Tibial artery (tissue), 4 donors: ENCODE results near the gene AZGP1.
"Not testable (repeated sequence)": the region's sequence is repeated elsewhere in the genome, so short reads cannot be mapped to it uniquely, and the experiment has no call there.

Source experiments
- DNase-seq, 2 donors: peaks; one replicate each; pipeline ENCODE4 v3.0.0-alpha.2; 2019
- H3K27ac ChIP-seq, 2 donors: fragments of 200-600 bp; sonication (generic) in 1 of 2; 1 replicate in 1 of 2; 2 replicates in 1 of 2; pipeline ENCODE4 v1.5.1; 2018 to 2019; ENCODE audit warnings: mild to moderate bottlenecking in 1 of 2
- H3K27me3 ChIP-seq, 2 donors: fragments of 200-600 bp; sonication (generic) in 1 of 2; one replicate each; pipeline versions ENCODE4 v1.5.1 to v1.6.0; 2016 to 2019
- H3K36me3 ChIP-seq, 3 donors: fragments of 200-600 bp; sonication (generic) in 2 of 3; one replicate each; pipeline ENCODE4 v1.5.1; 2016 to 2019; ENCODE audit warnings: mild to moderate bottlenecking in 2 of 3
- H3K4me1 ChIP-seq, 4 donors: fragments of 200-600 bp; sonication (generic) in 2 of 4; 1 replicate in 3 of 4; 2 replicates in 1 of 4; pipeline ENCODE4 v1.5.1; 2016 to 2019
- H3K4me3 ChIP-seq, 2 donors: fragments of 200-600 bp; sonication (generic) in 1 of 2; 1 replicate in 1 of 2; 2 replicates in 1 of 2; pipeline ENCODE4 v1.5.1; 2018 to 2019; ENCODE audit warnings: mild to moderate bottlenecking in 2 of 2
- H3K9me3 ChIP-seq, 3 donors: fragments of 200-600 bp; sonication (generic) in 1 of 3; one replicate each; pipeline ENCODE4 v1.5.1; 2016 to 2019
- intact Hi-C: fragments of 100-400 bp; cut with DNase I; formaldehyde crosslinking; loops from one replicate; pipeline ENCODE4 v1.15.0; 2023; ENCODE audit warnings: low total_unique reads
- TF ChIP-seq, protein P1 (sequence below), 2 experiments: fragments of 200-600 bp in 1 of 2; fragments of 450-650 bp in 1 of 2; IDR thresholded peaks; one replicate each; pipeline ENCODE4 v1.5.1; 2017 to 2019; ENCODE audit warnings: antibody characterized with exemption in 2 of 2, mild to moderate bottlenecking in 1 of 2, moderate library complexity in 1 of 2

The AZGP1 gene

DNA sequence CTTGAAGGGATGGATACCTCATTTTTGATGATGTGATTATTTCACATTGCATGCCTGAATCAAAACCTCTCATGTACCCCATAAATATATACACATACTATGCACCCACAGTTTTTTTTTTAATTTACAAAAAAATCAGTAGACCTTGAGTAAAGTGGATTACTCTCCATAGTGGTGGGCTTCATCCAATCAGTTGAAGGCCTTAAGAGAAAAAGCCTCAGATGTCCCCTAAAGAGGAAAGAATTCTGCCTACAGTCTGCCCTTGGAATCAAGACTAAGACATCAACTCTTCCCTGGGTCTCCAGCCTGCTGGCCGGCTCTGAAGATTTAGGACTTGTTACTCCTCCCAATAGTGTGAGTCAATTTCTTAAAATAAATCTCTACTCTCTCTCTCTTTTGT is 1.1 kb downstream of the AZGP1 start:
- intact Hi-C loops = no loop called here
- Histone ChIP-seq H3K9me3 (no peaks in the 10 kb centered on the region), H3K27me3 (peaks cover 0 to 21% of the 10 kb centered on the region in 2 donors), H3K4me3 (no peak overlapping the region), H3K27ac (no peak overlapping the region), H3K36me3 (peaks cover 0 to 5% (median 0%) of the 10 kb centered on the region in 3 donors), H3K4me1 (no peaks in the 10 kb centered on the region)
- DNase-seq = no peak
- TF ChIP-seq, protein P1, sequence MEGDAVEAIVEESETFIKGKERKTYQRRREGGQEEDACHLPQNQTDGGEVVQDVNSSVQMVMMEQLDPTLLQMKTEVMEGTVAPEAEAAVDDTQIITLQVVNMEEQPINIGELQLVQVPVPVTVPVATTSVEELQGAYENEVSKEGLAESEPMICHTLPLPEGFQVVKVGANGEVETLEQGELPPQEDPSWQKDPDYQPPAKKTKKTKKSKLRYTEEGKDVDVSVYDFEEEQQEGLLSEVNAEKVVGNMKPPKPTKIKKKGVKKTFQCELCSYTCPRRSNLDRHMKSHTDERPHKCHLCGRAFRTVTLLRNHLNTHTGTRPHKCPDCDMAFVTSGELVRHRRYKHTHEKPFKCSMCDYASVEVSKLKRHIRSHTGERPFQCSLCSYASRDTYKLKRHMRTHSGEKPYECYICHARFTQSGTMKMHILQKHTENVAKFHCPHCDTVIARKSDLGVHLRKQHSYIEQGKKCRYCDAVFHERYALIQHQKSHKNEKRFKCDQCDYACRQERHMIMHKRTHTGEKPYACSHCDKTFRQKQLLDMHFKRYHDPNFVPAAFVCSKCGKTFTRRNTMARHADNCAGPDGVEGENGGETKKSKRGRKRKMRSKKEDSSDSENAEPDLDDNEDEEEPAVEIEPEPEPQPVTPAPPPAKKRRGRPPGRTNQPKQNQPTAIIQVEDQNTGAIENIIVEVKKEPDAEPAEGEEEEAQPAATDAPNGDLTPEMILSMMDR (IDR thresholded peaks at IDR 0.05) = no peak

DNA sequence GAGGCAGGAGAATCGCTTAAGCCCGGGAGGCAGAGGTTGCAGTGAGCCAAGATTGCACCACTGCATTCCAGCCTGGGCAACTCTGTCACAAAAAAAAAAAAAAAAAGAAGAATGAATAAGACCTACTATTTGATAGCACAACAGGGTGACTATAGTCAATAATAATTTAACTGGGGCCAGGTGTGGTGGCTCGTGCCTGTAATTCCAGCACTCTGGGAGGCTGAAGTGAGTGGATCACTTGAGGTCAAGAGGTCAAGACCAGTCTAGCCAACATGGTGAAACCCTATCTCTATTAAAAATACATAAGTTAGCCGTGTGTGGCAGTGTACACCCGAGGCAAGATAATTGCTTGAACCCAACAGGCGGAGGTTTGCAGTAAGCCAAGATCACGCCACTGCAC is 2.0 kb downstream of the AZGP1 start:
- H3K36me3 ChIP-seq, intact Hi-C loops, H3K4me1 ChIP-seq, H3K4me3 ChIP-seq, DNase-seq, H3K9me3 ChIP-seq, H3K27ac ChIP-seq: not testable (repeated sequence)
- peaks cover 0 to 21% of the 10 kb centered on the region in 2 donors for H3K27me3 ChIP-seq

DNA sequence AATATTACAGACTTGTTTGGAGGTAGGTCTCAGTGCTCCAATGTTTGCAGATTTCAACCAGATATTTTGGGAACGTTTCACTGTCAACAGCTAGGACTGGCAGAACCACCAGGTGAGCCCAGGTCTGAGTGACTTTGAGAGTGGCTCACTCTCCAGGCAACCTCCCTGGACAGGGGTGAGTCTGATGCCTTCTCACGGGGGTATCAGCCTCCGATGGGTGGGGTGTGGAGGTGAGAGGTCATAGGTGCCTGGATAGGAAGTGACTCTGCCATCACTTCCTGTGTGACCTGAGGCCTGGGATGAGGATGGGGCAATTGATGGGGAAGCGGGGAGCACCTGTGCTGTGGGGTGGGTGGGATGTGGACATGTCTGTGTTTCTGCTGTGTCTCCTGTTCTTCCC is 4.6 kb downstream of the AZGP1 start:
- peaks cover 0 to 14% (median 0%) of the 10 kb centered on the region in 3 donors for H3K36me3 ChIP-seq
- no peak for DNase-seq
- no peaks in the 10 kb centered on the region for H3K4me1 ChIP-seq
- peaks cover 0 to 17% of the 10 kb centered on the region in 2 donors for H3K27me3 ChIP-seq
- TF ChIP-seq, protein P1 (IDR thresholded peaks at IDR 0.05) = no peak
- intact Hi-C loops = no loop called here
- H3K9me3 ChIP-seq = no peaks in the 10 kb centered on the region
- no peak overlapping the region for H3K27ac ChIP-seq
- no peak overlapping the region for H3K4me3 ChIP-seq

DNA sequence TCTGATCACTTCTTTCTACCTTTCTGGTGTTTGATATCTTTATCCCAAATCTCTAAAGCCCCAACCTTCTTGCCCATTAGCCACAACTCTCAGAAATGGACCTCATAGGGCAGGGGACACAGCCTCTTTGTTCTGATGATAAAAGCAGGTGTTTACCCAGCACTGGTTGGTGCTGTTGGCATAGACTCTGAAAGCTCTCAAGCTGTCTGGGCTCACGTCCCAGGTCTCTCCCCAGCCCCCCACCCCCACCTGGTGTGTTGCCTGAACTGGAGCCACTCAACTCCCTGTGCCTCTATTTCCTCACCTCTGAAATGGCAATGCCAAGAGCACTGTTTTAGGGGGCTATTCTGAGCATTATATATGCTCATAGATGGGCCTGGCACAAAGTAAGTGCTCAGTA is 6.0 kb downstream of the AZGP1 start:
- peaks cover 0 to 24% of the 10 kb centered on the region in 2 donors for H3K27me3 ChIP-seq
- H3K27ac ChIP-seq, H3K4me3 ChIP-seq, H3K9me3 ChIP-seq, DNase-seq, intact Hi-C loops, H3K4me1 ChIP-seq: not testable (repeated sequence)
- H3K36me3 ChIP-seq = peaks cover 0 to 14% (median 0%) of the 10 kb centered on the region in 3 donors

DNA sequence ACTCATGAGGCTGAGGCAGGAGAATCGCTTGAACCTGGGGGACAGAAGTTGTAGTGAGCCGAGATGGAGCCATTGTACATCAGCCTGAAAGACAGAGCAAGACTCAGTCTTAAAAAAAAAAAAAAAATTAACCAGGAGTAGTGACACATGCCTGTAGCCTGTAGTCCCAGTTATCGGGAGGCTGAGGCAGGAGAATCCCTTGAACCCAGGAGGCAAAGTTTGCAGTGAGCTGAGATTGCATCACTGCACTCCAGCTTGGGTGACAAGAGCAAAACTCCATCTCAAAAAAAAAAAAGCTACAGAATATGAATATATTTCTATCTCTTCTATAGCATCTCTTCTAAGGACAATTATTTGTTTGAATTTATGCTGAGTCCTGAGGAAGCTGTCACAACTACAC is 6.5 kb downstream of the AZGP1 start:
- intact Hi-C loops = no loop called here
- Histone ChIP-seq H3K36me3 (peaks cover 0 to 14% (median 0%) of the 10 kb centered on the region in 3 donors), H3K27me3 (peaks cover 0 to 29% of the 10 kb centered on the region in 2 donors), H3K4me1 (no peaks in the 10 kb centered on the region), H3K9me3 (no peaks in the 10 kb centered on the region), H3K27ac (no peak overlapping the region), H3K4me3 (no peak overlapping the region)
- no peak for DNase-seq
- TF ChIP-seq, protein P1 (IDR thresholded peaks at IDR 0.05) = no peak

DNA sequence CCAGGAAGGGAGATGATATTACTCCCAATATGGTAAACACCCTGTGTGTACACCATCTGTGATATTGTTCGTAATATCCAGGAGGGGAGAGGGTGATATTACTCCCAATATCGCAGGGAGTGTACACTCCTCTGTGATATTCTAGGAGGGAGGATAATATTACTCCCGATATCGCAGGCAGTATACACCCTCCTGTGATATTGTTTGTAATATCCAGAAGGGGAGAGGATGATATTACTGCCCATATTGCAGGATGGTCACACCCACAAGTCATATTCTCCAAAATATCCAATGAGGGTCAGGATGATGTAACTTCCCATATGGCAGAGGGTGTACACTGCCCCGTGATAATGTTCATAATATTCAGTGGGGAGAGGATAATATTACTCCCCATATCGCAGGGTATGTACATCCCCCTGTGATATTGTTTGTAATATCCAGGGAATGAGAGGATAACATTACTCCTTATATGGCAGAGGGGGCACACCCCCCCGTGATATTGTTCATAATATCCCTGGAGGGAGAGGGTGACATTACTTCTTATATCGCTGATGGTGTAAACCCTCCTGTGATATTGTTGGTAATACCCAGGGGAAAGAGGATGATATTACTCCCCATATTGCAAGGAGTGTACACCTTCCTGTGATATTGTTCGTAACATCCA is 17.1 kb downstream of the AZGP1 start:
- H3K27me3 ChIP-seq = peaks cover 0 to 29% of the 10 kb centered on the region in 2 donors
- intact Hi-C loops = no loop called here
- H3K36me3 ChIP-seq = no peaks in the 10 kb centered on the region

More for the DNA sequence above, 17.1 kb downstream of the AZGP1 start:
- no peak overlapping the region for H3K4me3 ChIP-seq
- TF ChIP-seq, protein P1 (IDR thresholded peaks at IDR 0.05) = no peak
- H3K27ac ChIP-seq = no peak overlapping the region
- H3K4me1 ChIP-seq = no peaks in the 10 kb centered on the region
- no peaks in the 10 kb centered on the region for H3K9me3 ChIP-seq
- DNase-seq = no peak
